ENCODE data around the gene DUOXA1. TPM values are rescaled to one million over a fixed set of nuclear protein-coding genes. Genes with fewer than 3 reads are reported as not detected.

The DUOXA1 gene
- total and polyA plus RNA-seq, 2 experiments from 2014 or later = 0.09 TPM; not detected in 1

DNA sequence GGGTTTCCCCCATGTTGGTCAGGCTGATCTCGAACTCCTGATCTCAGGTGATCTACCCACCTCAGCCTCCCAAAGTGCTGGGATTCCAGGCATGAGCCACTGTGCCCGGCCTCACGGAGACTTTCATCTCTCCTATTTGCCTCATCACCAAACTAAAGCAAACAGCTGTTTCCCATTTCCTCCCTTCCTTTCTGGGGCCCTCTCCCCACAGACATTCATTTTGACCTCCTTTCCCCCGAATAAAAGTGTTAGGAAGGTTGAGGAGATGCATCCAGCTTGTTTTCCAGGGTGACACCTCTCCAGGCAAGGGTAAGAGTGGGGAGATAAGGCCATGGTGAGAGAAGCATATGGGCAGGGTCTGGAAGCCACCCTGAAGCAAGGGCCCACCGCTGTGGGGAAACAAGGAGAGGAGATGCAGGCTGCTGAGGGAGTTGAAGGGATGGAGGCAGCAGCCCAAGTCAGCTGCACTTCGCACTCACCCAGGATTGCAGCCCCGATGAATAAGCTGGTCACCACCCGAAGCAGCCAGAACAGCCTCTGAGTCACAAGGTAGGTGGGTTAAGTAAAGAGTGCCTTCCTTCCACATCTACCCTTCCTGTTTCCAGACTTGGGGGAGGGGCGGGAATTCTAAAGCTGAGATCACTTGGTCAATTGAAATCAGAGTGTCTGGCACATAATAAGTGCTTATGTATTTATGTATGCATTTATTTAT, 7.8 kb downstream of the DUOXA1 start:
- Histone ChIP-seq H3K4me3 (no peak overlapping the region), H3K27me3 (peaks cover 93% of the 10 kb centered on the region), H3K4me1 (ENCODE audit: low read depth) (no peaks in the 10 kb centered on the region), H3K9me3 (ENCODE audit: low read depth) (no peaks in the 10 kb centered on the region), H3K36me3 (no peaks in the 10 kb centered on the region), H3K27ac (no peak overlapping the region)
- TF ChIP-seq, protein P1, sequence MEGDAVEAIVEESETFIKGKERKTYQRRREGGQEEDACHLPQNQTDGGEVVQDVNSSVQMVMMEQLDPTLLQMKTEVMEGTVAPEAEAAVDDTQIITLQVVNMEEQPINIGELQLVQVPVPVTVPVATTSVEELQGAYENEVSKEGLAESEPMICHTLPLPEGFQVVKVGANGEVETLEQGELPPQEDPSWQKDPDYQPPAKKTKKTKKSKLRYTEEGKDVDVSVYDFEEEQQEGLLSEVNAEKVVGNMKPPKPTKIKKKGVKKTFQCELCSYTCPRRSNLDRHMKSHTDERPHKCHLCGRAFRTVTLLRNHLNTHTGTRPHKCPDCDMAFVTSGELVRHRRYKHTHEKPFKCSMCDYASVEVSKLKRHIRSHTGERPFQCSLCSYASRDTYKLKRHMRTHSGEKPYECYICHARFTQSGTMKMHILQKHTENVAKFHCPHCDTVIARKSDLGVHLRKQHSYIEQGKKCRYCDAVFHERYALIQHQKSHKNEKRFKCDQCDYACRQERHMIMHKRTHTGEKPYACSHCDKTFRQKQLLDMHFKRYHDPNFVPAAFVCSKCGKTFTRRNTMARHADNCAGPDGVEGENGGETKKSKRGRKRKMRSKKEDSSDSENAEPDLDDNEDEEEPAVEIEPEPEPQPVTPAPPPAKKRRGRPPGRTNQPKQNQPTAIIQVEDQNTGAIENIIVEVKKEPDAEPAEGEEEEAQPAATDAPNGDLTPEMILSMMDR (IDR thresholded peaks at IDR 0.05; ENCODE audit: low read depth, low read length) = no peak
- DNase-seq (ENCODE audit: low read depth in 1 of 2, low spot score in 1 of 2) = peak in 1 of 2 donors; percentile 72

DNA sequence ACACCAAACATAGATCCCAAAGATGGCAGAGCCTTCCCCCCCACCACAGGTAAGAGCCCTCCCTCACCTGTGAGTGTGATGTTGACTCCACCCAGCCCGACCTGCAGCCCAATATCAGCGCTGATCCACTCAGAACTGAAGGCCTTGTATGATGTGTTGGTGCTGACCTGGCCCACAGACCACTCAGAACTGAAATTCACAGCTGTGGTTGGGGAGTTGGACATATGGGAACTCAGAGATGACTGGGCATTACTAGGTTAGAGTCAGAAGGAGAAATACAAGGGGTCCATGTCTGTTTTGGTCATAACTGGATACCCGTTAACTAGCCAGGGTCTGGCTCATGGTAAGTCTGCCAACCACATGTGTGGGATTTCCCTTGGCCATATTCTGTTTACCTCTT, 8.7 kb downstream of the DUOXA1 start:
- Histone ChIP-seq H3K27me3 (peaks cover 93% of the 10 kb centered on the region), H3K36me3 (no peaks in the 10 kb centered on the region), H3K27ac (no peak overlapping the region), H3K4me1 (ENCODE audit: low read depth) (no peaks in the 10 kb centered on the region), H3K4me3 (no peak overlapping the region), H3K9me3 (ENCODE audit: low read depth) (no peaks in the 10 kb centered on the region)
- TF ChIP-seq, protein P1 (IDR thresholded peaks at IDR 0.05; ENCODE audit: low read depth, low read length) = no peak
- no peak for DNase-seq (ENCODE audit: low read depth in 1 of 2, low spot score in 1 of 2)

DNA sequence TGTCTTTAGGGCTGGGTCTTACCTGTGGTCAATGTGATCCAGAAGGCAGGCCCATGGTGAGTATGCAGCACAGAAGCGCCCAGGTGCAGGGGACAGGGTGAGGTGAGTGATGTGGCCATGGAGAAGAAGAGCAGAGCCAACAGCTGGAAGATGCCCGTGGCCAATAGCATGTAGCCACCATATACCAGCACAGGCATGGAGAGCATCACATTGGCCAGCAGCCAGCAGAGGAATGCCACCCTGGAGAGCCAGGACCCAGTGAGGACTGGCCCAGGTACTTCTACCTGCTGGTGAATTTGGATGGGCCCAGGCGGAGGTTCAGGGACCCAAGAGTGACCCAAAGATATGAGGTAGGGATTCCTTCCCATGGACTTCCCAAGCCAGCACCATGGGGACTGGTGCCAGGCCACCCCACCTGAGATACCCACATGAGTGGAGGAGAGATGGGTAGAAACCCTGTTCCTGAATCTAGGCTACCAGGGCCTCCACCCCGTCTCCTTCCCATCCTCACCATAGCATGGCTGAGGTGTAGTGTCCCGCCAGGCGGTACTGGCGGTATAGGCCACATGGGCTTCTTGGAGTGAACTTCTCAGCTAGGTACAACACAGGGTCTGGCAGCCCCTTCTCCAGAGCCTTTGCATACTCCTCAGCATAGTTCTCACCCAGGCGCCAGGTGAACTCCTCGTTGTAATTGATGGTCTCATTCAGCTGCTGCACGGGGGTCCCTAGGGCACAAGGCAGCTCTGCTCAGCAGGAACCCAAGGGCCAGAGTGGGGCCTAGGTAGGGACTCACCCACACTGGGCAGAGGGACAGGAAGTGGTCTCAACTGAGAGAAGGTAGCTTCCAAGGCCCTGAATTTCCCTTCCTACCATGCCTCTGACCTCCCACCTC, 9.4 kb downstream of the DUOXA1 start:
- H3K27me3 ChIP-seq = peaks cover 93% of the 10 kb centered on the region
- H3K36me3 ChIP-seq = no peaks in the 10 kb centered on the region
- H3K27ac ChIP-seq = no peak overlapping the region
- no peaks in the 10 kb centered on the region for H3K4me1 ChIP-seq (ENCODE audit: low read depth)
- no peaks in the 10 kb centered on the region for H3K9me3 ChIP-seq (ENCODE audit: low read depth)
- no peak overlapping the region for H3K4me3 ChIP-seq
- TF ChIP-seq, protein P1 (IDR thresholded peaks at IDR 0.05; ENCODE audit: low read depth, low read length) = no peak
- DNase-seq (ENCODE audit: low read depth in 1 of 2, low spot score in 1 of 2) = no peak

DNA sequence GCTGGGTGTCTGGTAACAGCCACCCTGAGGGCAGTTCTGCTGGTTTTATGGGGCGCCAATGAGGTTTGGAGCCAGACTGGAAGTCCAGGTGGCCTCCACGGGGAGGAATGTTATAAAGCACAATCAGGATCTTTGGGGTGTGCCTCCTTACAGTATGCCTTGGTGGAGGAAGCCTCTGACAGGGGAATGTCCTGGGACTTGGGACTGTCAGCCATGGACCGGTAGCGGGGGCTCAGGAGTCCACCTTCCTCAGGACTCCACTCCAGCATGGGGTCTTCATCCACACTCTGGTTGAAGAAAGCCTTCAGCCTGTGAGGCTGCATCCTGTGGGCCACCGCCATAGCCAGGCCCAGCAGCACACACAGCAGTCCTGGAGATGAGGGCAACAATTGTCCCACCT, 10.7 kb downstream of the DUOXA1 start:
- Histone ChIP-seq H3K4me3 (no peak overlapping the region), H3K4me1 (ENCODE audit: low read depth) (no peaks in the 10 kb centered on the region), H3K27me3 (peaks cover 93% of the 10 kb centered on the region), H3K36me3 (no peaks in the 10 kb centered on the region), H3K9me3 (ENCODE audit: low read depth) (no peaks in the 10 kb centered on the region), H3K27ac (no peak overlapping the region)
- TF ChIP-seq, protein P1 (IDR thresholded peaks at IDR 0.05; ENCODE audit: low read depth, low read length) = no peak
- DNase-seq (ENCODE audit: low read depth in 1 of 2, low spot score in 1 of 2) = no peak

DNA sequence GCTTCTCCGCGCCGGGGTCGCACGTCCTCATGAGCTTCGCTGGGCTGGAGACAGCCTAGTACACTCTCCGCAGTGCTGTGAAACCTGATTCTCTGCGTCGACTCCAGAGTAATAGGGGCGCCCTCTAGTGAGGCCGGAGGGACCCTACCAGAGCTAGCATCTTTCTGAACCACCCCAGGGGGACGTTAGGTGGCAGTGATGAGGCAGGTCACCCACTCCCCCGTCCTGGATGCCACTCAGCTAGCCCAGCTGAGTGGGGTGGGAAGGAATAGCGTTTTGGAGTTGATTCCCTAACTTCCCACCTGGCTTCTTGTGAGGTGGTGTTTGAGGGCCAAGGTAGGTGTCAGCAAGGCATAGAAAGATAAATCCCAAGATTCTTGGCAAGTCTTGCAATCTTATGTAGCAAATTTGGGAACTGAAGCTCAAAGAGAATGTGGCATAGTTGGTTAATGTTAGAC, 11.5 kb downstream of the DUOXA1 start:
- Histone ChIP-seq H3K4me3 (no peak overlapping the region), H3K27me3 (peaks cover 93% of the 10 kb centered on the region), H3K36me3 (no peaks in the 10 kb centered on the region), H3K4me1 (ENCODE audit: low read depth) (no peaks in the 10 kb centered on the region), H3K9me3 (ENCODE audit: low read depth) (no peaks in the 10 kb centered on the region), H3K27ac (no peak overlapping the region)
- peak; percentile 94 to 96 for DNase-seq (ENCODE audit: low read depth in 1 of 2, low spot score in 1 of 2)
- TF ChIP-seq, protein P1 (IDR thresholded peaks at IDR 0.05; ENCODE audit: low read depth, low read length) = peak; percentile 100

Data from cardiac muscle cell (in vitro differentiated cells and primary cell).